Hepatocyte (in vitro differentiated cells): Measurements from ENCODE around the gene TTC34.

Experiments used
- EZH2 ChIP-seq: fragments of 200-600 bp; sonication (generic); IDR thresholded peaks from 2 replicates; pipeline ENCODE4 v1.6.1; 2016; ENCODE audit warnings: antibody characterized with exemption, mild to moderate bottlenecking, borderline replicate concordance
- TF ChIP-seq, protein P1 (sequence below): fragments of 200-600 bp; sonication (generic); IDR thresholded peaks from 2 replicates; pipeline ENCODE4 v1.5.1; 2016; ENCODE audit warnings: antibody characterized with exemption, mild to moderate bottlenecking; ENCODE audit not compliant: poor library complexity

DNA sequence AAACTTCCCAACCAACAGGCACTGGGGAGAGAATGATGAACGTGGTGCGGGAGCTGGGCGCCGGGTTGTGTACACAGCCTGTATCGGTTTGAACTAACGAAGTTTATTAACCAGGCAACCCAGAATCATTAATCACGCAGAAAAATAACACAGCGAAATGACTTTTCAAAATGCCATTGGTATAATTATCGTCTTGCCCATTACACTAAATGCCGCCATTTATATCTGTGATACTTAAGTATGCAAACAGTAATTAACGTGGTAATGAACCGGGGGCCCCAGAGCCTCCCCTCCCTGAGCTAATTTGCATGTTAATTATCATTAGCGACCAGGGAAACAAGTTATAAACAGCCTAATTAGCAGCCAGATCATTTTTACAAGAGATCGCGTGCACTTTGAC lies 5.1 kb upstream of the TTC34 start:
- TF ChIP-seq, protein P1, sequence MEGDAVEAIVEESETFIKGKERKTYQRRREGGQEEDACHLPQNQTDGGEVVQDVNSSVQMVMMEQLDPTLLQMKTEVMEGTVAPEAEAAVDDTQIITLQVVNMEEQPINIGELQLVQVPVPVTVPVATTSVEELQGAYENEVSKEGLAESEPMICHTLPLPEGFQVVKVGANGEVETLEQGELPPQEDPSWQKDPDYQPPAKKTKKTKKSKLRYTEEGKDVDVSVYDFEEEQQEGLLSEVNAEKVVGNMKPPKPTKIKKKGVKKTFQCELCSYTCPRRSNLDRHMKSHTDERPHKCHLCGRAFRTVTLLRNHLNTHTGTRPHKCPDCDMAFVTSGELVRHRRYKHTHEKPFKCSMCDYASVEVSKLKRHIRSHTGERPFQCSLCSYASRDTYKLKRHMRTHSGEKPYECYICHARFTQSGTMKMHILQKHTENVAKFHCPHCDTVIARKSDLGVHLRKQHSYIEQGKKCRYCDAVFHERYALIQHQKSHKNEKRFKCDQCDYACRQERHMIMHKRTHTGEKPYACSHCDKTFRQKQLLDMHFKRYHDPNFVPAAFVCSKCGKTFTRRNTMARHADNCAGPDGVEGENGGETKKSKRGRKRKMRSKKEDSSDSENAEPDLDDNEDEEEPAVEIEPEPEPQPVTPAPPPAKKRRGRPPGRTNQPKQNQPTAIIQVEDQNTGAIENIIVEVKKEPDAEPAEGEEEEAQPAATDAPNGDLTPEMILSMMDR: no peak
- TF ChIP-seq EZH2: no peak
